Small intestine (tissue), 7 donors: ENCODE measurements around the gene PKM. TPM values are rescaled to one million over a fixed set of nuclear protein-coding genes. Genes with fewer than 3 reads are reported as not detected.

Experiments used
- DNase-seq, 2 donors: peaks; one replicate each; pipeline versions ENCODE4 v3.0.0 to v3.0.0-alpha.2; 2013
- FAIRE-seq: peaks from 2 replicates; lab custom pipeline; 2012; peaks lifted over from hg19 to GRCh38; lab: Jason Lieb, UNC
- H3K27ac ChIP-seq, 3 donors: one replicate each; pipeline ENCODE4 v1.5.1; 2013; ENCODE audit warnings: low read length in 2 of 3, mild to moderate bottlenecking in 2 of 3, control low read depth in 1 of 3, inconsistent platforms in 1 of 3, low read depth in 1 of 3, moderate library complexity in 1 of 3
- H3K27me3 ChIP-seq, 3 donors: one replicate each; pipeline ENCODE4 v1.6.1; 2013; ENCODE audit warnings: low read length in 3 of 3, inconsistent platforms in 1 of 3; ENCODE audit not compliant: control insufficient read depth in 3 of 3, insufficient read depth in 3 of 3
- H3K36me3 ChIP-seq, 3 donors: one replicate each; pipeline ENCODE4 v1.6.1; 2013; ENCODE audit warnings: low read length in 3 of 3, inconsistent platforms in 1 of 3, low read depth in 1 of 3, mild to moderate bottlenecking in 1 of 3, moderate library complexity in 1 of 3; ENCODE audit not compliant: control insufficient read depth in 3 of 3, insufficient read depth in 2 of 3
- H3K4me1 ChIP-seq, 3 donors: one replicate each; pipeline ENCODE4 v1.6.1; 2013; ENCODE audit warnings: low read length in 2 of 3, inconsistent platforms in 1 of 3, low read depth in 1 of 3, mild to moderate bottlenecking in 1 of 3, moderate library complexity in 1 of 3; ENCODE audit not compliant: control insufficient read depth in 3 of 3, insufficient read depth in 2 of 3
- H3K4me3 ChIP-seq, 3 donors: one replicate each; pipeline ENCODE4 v1.5.1; 2013; ENCODE audit warnings: low read length in 3 of 3, control low read depth in 1 of 3, inconsistent platforms in 1 of 3, low read depth in 1 of 3, mild to moderate bottlenecking in 1 of 3, moderate library complexity in 1 of 3
- H3K9me3 ChIP-seq, 2 donors: one replicate each; pipeline ENCODE4 v1.6.1; 2013; ENCODE audit warnings: low read depth in 1 of 2, low read length in 1 of 2; ENCODE audit not compliant: control insufficient read depth in 2 of 2, insufficient read depth in 1 of 2
- WGBS, 3 donors: extraction: QIAGEN DNeasy Blood & Tissue Kit; methylation state at CpG; one replicate each; pipeline ENCODE4 v1.1.7; 2013; 5-methylcytosine and 5-hydroxymethylcytosine counted together
- polyA plus RNA-seq, 4 donors: library from polyadenylated mRNA; stranded (reverse) in 3 of 4; unstranded in 1 of 4; fragments of 200-250 nt in 3 of 4; fragments of 120-200 nt in 1 of 4; gene quantifications; one replicate each; pipeline versions ENCODE4 v1.2.1 to v1.2.3, GENCODE V29; 2013
- donor health status: healthy with polysubstance abuse.
- donor health status: control.
- donor health status: control.
- donor health status: Bipolar disorder and iron deficiency.
- donor health status: healthy.

PKM gene
- polyA plus RNA-seq, 4 donors: 243 to 362 (median 254) TPM

GRCh38 chr15:72220687-72221086, 10.3 kb downstream of the PKM start:
- Histone ChIP-seq H3K9me3 (no peaks in the 10 kb centered on the region), H3K27me3 (no peaks in the 10 kb centered on the region), H3K4me3 (no peak overlapping the region), H3K4me1 (peaks cover 3 to 40% (median 10%) of the 10 kb centered on the region in 3 donors), H3K36me3 (peaks cover 9 to 53% (median 11%) of the 10 kb centered on the region in 3 donors), H3K27ac (peak overlapping the region in 1 of 3 donors; percentile 26)
- 73 to 81% (median 78%) methylated on average over 1 of the region's 1 CpG for WGBS, 3 donors
- FAIRE-seq (no peak), DNase-seq (no peak)

GRCh38 chr15:72217216-72217615, 13.8 kb downstream of the PKM start:
- H3K4me1 ChIP-seq: peaks cover 1 to 49% (median 6%) of the 10 kb centered on the region in 3 donors
- no peaks in the 10 kb centered on the region for H3K9me3 ChIP-seq
- H3K4me3 ChIP-seq: no peak overlapping the region
- H3K27me3 ChIP-seq: no peaks in the 10 kb centered on the region
- H3K36me3 ChIP-seq: peaks cover 14 to 52% (median 16%) of the 10 kb centered on the region in 3 donors
- H3K27ac ChIP-seq: peak overlapping the region in 1 of 3 donors; percentile 58
- 85 to 86% (median 85%) methylated on average over 4 of the region's 4 CpGs for WGBS, 3 donors
- DNase-seq (no peak), FAIRE-seq (no peak)

GRCh38 chr15:72216079-72216478, 14.9 kb downstream of the PKM start:
- peak overlapping the region; percentile 21 to 58 (median 53) for H3K27ac ChIP-seq
- H3K4me3 ChIP-seq: no peak overlapping the region
- no peaks in the 10 kb centered on the region for H3K9me3 ChIP-seq
- FAIRE-seq (no peak), DNase-seq (peak; percentile 73 to 83)
- peaks cover 0 to 54% (median 5%) of the 10 kb centered on the region in 3 donors for H3K4me1 ChIP-seq
- H3K27me3 ChIP-seq: no peaks in the 10 kb centered on the region
- H3K36me3 ChIP-seq: peaks cover 17 to 61% (median 21%) of the 10 kb centered on the region in 3 donors
- 14 to 63% (median 42%) methylated on average over 1 of the region's 1 CpG for WGBS, 3 donors

GRCh38 chr15:72207558-72208085, 23.4 kb downstream of the PKM start:
- Histone ChIP-seq H3K36me3 (peaks cover 21 to 86% (median 35%) of the 10 kb centered on the region in 3 donors), H3K4me1 (peaks cover 0 to 9% (median 0%) of the 10 kb centered on the region in 3 donors), H3K27me3 (no peaks in the 10 kb centered on the region), H3K9me3 (no peaks in the 10 kb centered on the region), H3K27ac (no peak overlapping the region), H3K4me3 (no peak overlapping the region)
- DNase-seq (no peak), FAIRE-seq (no peak)

- no peaks in the 10 kb centered on the region for H3K27me3 ChIP-seq
- peaks cover 0 to 2% (median 0%) of the 10 kb centered on the region in 3 donors for H3K4me1 ChIP-seq
- H3K9me3 ChIP-seq: no peaks in the 10 kb centered on the region
- no peak overlapping the region for H3K4me3 ChIP-seq
- 89 to 93% (median 89%) methylated on average over 5 of the region's 5 CpGs for WGBS, 3 donors
- H3K27ac ChIP-seq: no peak overlapping the region
- no peak for FAIRE-seq
- DNase-seq: no peak
- H3K36me3 ChIP-seq: peaks cover 20 to 89% (median 36%) of the 10 kb centered on the region in 3 donors
Observed at GRCh38 chr15:72206677-72207000, 24.4 kb downstream of the PKM start.

- Histone ChIP-seq H3K27ac (no peak overlapping the region), H3K4me1 (no peaks in the 10 kb centered on the region), H3K27me3 (no peaks in the 10 kb centered on the region), H3K36me3 (peaks cover 16 to 89% (median 37%) of the 10 kb centered on the region in 3 donors), H3K4me3 (no peak overlapping the region), H3K9me3 (no peaks in the 10 kb centered on the region)
- 92 to 95% (median 93%) methylated on average over 10 of the region's 10 CpGs for WGBS, 3 donors
- DNase-seq: no peak
- no peak for FAIRE-seq
Observed at GRCh38 chr15:72205896-72206676, 24.9 kb downstream of the PKM start.

- H3K9me3 ChIP-seq: no peaks in the 10 kb centered on the region
- 86 to 91% (median 91%) methylated on average over 2 of the region's 2 CpGs for WGBS, 3 donors
- DNase-seq: no peak
- no peak for FAIRE-seq
- H3K36me3 ChIP-seq: peaks cover 20 to 92% (median 37%) of the 10 kb centered on the region in 3 donors
- no peak overlapping the region for H3K27ac ChIP-seq
- H3K4me1 ChIP-seq: peaks cover 0 to 5% (median 0%) of the 10 kb centered on the region in 3 donors
- no peaks in the 10 kb centered on the region for H3K27me3 ChIP-seq
- H3K4me3 ChIP-seq: no peak overlapping the region
Observed at GRCh38 chr15:72205273-72205672, 25.7 kb downstream of the PKM start.

- no peaks in the 10 kb centered on the region for H3K9me3 ChIP-seq
Observed at GRCh38 chr15:72203507-72203837, 27.5 kb downstream of the PKM start.

More at GRCh38 chr15:72203507-72203837, 27.5 kb downstream of the PKM start:
- Histone ChIP-seq H3K27ac (no peak overlapping the region), H3K27me3 (no peaks in the 10 kb centered on the region), H3K4me3 (no peak overlapping the region), H3K4me1 (peaks cover 0 to 22% (median 3%) of the 10 kb centered on the region in 3 donors), H3K36me3 (peaks cover 16 to 95% (median 35%) of the 10 kb centered on the region in 3 donors)
- FAIRE-seq: no peak
- peak in 1 of 2 donors; percentile 39 for DNase-seq
- 32 to 37% (median 37%) methylated on average over 5 of the region's 5 CpGs for WGBS, 3 donors
